ENCODE results near the gene ARL2BP.

Gene ARL2BP

GRCh38 chr16:57234707-57235092, 10.4 kb upstream of the ARL2BP start:
- no peak overlapping the region for H3K4me3 ChIP-seq (ENCODE audit: low read depth, low read length)
- DNase-seq (ENCODE audit: low read depth, low spot score) = no peak
- in situ Hi-C loops (cut with HindIII; ENCODE audit: low sequenced_read_pairs) = no loop called here
- TF ChIP-seq CTCF (IDR thresholded peaks at IDR 0.05; ENCODE audit: low read depth, low read length) = no peak

GRCh38 chr16:57235128-57236021, 9.7 kb upstream of the ARL2BP start:
- TF ChIP-seq CTCF (IDR thresholded peaks at IDR 0.05; ENCODE audit: low read depth, low read length) = no peak
- in situ Hi-C loops (cut with HindIII; ENCODE audit: low sequenced_read_pairs) = no loop called here
- DNase-seq (ENCODE audit: low read depth, low spot score) = peak; percentile 89
- no peak overlapping the region for H3K4me3 ChIP-seq (ENCODE audit: low read depth, low read length)

- in situ Hi-C loops (cut with HindIII; ENCODE audit: low sequenced_read_pairs) = no loop called here
- no peak overlapping the region for H3K4me3 ChIP-seq (ENCODE audit: low read depth, low read length)
- no peak for TF ChIP-seq CTCF (IDR thresholded peaks at IDR 0.05; ENCODE audit: low read depth, low read length)
- DNase-seq (ENCODE audit: low read depth, low spot score) = no peak
Observed at GRCh38 chr16:57236022-57236350, 9.1 kb upstream of the ARL2BP start.

DNA sequence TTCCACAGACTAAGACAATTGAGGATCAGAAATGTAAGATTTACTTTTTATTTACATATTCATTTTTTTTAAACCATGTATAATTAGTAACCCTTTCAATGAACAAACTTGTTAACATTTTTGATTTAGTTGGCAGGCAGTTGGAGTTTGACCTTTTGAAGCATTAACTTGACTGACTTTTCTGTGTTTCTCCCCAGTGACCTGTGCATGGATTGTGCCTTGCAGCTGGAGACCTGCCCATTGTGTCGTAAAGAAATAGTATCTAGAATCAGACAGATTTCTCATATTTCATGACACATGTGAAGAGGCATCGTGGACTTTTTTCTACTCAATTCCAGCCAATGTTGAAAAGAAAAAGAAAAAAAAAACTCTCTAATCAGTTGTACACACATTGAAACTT, 6.4 kb upstream of the ARL2BP start:
- no peak overlapping the region for H3K4me3 ChIP-seq (ENCODE audit: low read depth, low read length)
- no peak for TF ChIP-seq CTCF (IDR thresholded peaks at IDR 0.05; ENCODE audit: low read depth, low read length)
- in situ Hi-C loops (cut with HindIII; ENCODE audit: low sequenced_read_pairs) = no loop called here
- no peak for DNase-seq (ENCODE audit: low read depth, low spot score)

GRCh38 chr16:57239107-57239506, 6.0 kb upstream of the ARL2BP start:
- no peak overlapping the region for H3K4me3 ChIP-seq (ENCODE audit: low read depth, low read length)
- TF ChIP-seq CTCF (IDR thresholded peaks at IDR 0.05; ENCODE audit: low read depth, low read length) = no peak
- in situ Hi-C loops (cut with HindIII; ENCODE audit: low sequenced_read_pairs) = no loop called here
- no peak for DNase-seq (ENCODE audit: low read depth, low spot score)

DNA sequence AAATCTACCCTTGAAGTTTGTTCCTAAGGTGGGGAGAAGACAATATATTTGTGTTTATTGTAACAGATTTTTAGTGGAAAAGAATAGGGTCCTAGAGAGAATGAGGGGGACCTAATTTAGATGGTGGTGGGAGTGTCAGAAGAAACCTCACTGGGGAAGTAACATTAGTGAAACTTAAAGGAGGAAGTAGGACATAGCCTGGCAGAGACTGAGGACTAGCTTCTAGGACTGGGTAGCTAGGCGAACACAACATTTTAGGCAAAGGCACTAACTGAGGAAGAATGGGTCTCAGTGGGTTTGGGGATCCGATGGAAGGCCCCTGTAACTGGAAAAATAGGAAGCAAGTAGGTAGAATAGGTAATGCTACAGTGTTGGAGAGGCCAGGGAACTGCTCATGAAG, 4.2 kb upstream of the ARL2BP start:
- DNase-seq (ENCODE audit: low read depth, low spot score) = no peak
- no peak overlapping the region for H3K4me3 ChIP-seq (ENCODE audit: low read depth, low read length)
- in situ Hi-C loops (cut with HindIII; ENCODE audit: low sequenced_read_pairs) = no loop called here
- TF ChIP-seq CTCF (IDR thresholded peaks at IDR 0.05; ENCODE audit: low read depth, low read length) = no peak
